Natural killer cell (primary cell): Measurements from ENCODE around the gene FANCI. TPM values are rescaled to one million over a fixed set of nuclear protein-coding genes. Genes with fewer than 3 reads are reported as not detected.

ENCODE experiments used
- ATAC-seq, 3 donors: fragments of 150-1000 bp in 2 of 3; fragments of 200-7000 bp in 1 of 3; cut with Tn5 transposase; 1 replicate in 1 of 3; 2 replicates in 2 of 3; pipeline ENCODE4 v1.10.0; 2021; ENCODE audit warnings: mild to moderate bottlenecking in 2 of 3, moderate library complexity in 2 of 3
- DNase-seq, 2 donors: peaks; one replicate each; pipeline versions ENCODE4 v3.0.0 to v3.0.0-alpha.2; 2013 to 2021; ENCODE audit warnings: mixed read lengths in 1 of 2
- H3K27ac ChIP-seq: one replicate; pipeline ENCODE4 v1.5.1; 2013; ENCODE audit warnings: mild to moderate bottlenecking, low read length
- H3K27me3 ChIP-seq: one replicate; pipeline ENCODE4 v1.6.1; 2013; ENCODE audit warnings: low read length; ENCODE audit not compliant: control insufficient read depth, insufficient read depth
- H3K36me3 ChIP-seq: one replicate; pipeline ENCODE4 v1.6.1; 2013; ENCODE audit warnings: low read length; ENCODE audit not compliant: control insufficient read depth, insufficient read depth
- H3K4me1 ChIP-seq: one replicate; pipeline ENCODE4 v1.6.1; 2013; ENCODE audit warnings: low read length; ENCODE audit not compliant: control insufficient read depth, insufficient read depth
- H3K4me3 ChIP-seq: one replicate; pipeline ENCODE4 v1.5.1; 2013; ENCODE audit warnings: low read length
- H3K9me3 ChIP-seq: one replicate; pipeline ENCODE4 v1.6.1; 2013; ENCODE audit warnings: low read length; ENCODE audit not compliant: control insufficient read depth, insufficient read depth
- H3K27ac Mint-ChIP-seq, 2 donors: one replicate each; pipeline ENCODE4 v1.8.0; 2022; ENCODE audit warnings: mild to moderate bottlenecking in 2 of 2, mixed read lengths in 2 of 2, moderate library complexity in 1 of 2
- H3K27me3 Mint-ChIP-seq, 2 donors: one replicate each; pipeline ENCODE4 v1.8.0; 2022; ENCODE audit warnings: low read depth in 2 of 2, mixed read lengths in 2 of 2
- H3K36me3 Mint-ChIP-seq: one replicate; pipeline ENCODE4 v1.8.0; 2022; ENCODE audit warnings: mixed read lengths
- H3K4me1 Mint-ChIP-seq, 2 donors: one replicate each; pipeline ENCODE4 v1.8.0; 2022; ENCODE audit warnings: mixed read lengths in 2 of 2
- H3K4me3 Mint-ChIP-seq: one replicate; pipeline ENCODE4 v1.8.0; 2022; ENCODE audit warnings: mild to moderate bottlenecking, moderate library complexity, mixed read lengths
- H3K9me3 Mint-ChIP-seq, 2 donors: one replicate each; pipeline ENCODE4 v1.8.0; 2022; ENCODE audit warnings: mixed read lengths in 2 of 2
- CTCF ChIP-seq: fragments of 200-600 bp; IDR thresholded peaks from one replicate; pipeline ENCODE4 v1.8.0; 2022; ENCODE audit warnings: antibody characterized with exemption
- WGBS: methylation state at CpG from one replicate; pipeline ENCODE4 v1.1.7; 2013; ENCODE audit warnings: missing lambda C conversion rate; ENCODE audit not compliant: insufficient coverage; 5-methylcytosine and 5-hydroxymethylcytosine counted together
- intact Hi-C: fragments of 100-400 bp; cut with micrococcal nuclease; formaldehyde crosslinking; loops from one replicate; pipeline ENCODE4 v1.14.2; 2022
- total RNA-seq, 4 donors: library from RNA; stranded (reverse); fragments of 120-200 nt in 1 of 4; gene quantifications; one replicate each; pipeline versions ENCODE4 v1.2.3 to v1.2.4, GENCODE V29; 2013 to 2022

FANCI gene
- total RNA-seq, 3 donors from 2014 or later (not counting 1 experiment from before 2014, with no cell fraction given), result 22.3 to 27.9 (median 22.7) TPM

DNA sequence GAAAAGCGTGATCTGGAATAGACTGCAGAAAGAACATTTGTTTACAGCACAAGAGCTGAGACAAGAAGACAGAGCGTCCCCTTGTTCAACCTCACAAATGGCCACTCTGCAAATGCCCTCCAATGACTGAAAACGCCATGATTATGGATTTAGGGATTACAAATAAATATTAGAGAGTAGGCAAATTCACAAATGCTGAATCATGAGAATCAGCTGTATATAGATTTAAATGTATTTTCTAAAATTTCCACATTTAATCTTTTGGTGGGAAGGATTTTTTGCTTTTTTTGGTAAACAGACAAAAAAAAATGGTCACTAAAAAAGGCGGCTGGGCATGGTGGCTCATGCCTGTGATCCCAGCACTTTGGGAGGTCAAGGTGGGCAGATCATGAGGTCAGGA, 101.5 kb downstream of the FANCI start:
- H3K4me3 Mint-ChIP-seq, result no peak overlapping the region
- peaks cover 5 to 8% of the 10 kb centered on the region in 2 donors for H3K27me3 Mint-ChIP-seq
- no peak overlapping the region for H3K4me3 ChIP-seq
- WGBS, result 90% methylated on average over 3 of the region's 4 CpGs
- intact Hi-C loops, result no loop called here
- H3K4me1 ChIP-seq, result no peaks in the 10 kb centered on the region
- H3K27ac ChIP-seq, result no peak overlapping the region
- ATAC-seq, result no peak
- DNase-seq, result no peak
- H3K9me3 Mint-ChIP-seq, result no peaks in the 10 kb centered on the region
- H3K36me3 Mint-ChIP-seq, result no peaks in the 10 kb centered on the region
- H3K27me3 ChIP-seq, result no peaks in the 10 kb centered on the region
- no peak overlapping the region for H3K27ac Mint-ChIP-seq
- H3K9me3 ChIP-seq, result no peaks in the 10 kb centered on the region
- no peaks in the 10 kb centered on the region for H3K36me3 ChIP-seq
- no peak for TF ChIP-seq CTCF
- H3K4me1 Mint-ChIP-seq, result no peaks in the 10 kb centered on the region

- H3K4me3 ChIP-seq, result no peak overlapping the region
- Mint-ChIP-seq H3K27me3 (peaks cover 5 to 8% of the 10 kb centered on the region in 2 donors), H3K9me3 (no peaks in the 10 kb centered on the region), H3K4me1 (no peaks in the 10 kb centered on the region), H3K4me3 (no peak overlapping the region), H3K36me3 (no peaks in the 10 kb centered on the region), H3K27ac (no peak overlapping the region)
- H3K27ac ChIP-seq, result no peak overlapping the region
- no peaks in the 10 kb centered on the region for H3K27me3 ChIP-seq
- DNase-seq (no peak), ATAC-seq (no peak)
- WGBS, result 54% methylated on average over 10 of the region's 10 CpGs
- H3K9me3 ChIP-seq, result no peaks in the 10 kb centered on the region
- no peak for TF ChIP-seq CTCF
- H3K4me1 ChIP-seq, result no peaks in the 10 kb centered on the region
- intact Hi-C loops, result no loop called here
- H3K36me3 ChIP-seq, result no peaks in the 10 kb centered on the region
Measured at GRCh38 chr15:89346516-89347231, 102.9 kb downstream of the FANCI start.

- H3K4me3 Mint-ChIP-seq, result no peak overlapping the region
- H3K36me3 Mint-ChIP-seq, result no peaks in the 10 kb centered on the region
- no peak overlapping the region for H3K4me3 ChIP-seq
- TF ChIP-seq CTCF, result no peak
- H3K27me3 ChIP-seq, result peaks cover 3% of the 10 kb centered on the region
- H3K9me3 Mint-ChIP-seq, result no peaks in the 10 kb centered on the region
- H3K27me3 Mint-ChIP-seq, result peaks cover 13 to 20% of the 10 kb centered on the region in 2 donors
- 70% methylated on average over 5 of the region's 5 CpGs for WGBS
- no peaks in the 10 kb centered on the region for H3K4me1 ChIP-seq
- intact Hi-C loops, result no loop called here
- no peak overlapping the region for H3K27ac Mint-ChIP-seq
- H3K9me3 ChIP-seq, result no peaks in the 10 kb centered on the region
- DNase-seq, result no peak
- no peak overlapping the region for H3K27ac ChIP-seq
- no peaks in the 10 kb centered on the region for H3K36me3 ChIP-seq
- no peak for ATAC-seq
- H3K4me1 Mint-ChIP-seq, result no peaks in the 10 kb centered on the region
Measured at GRCh38 chr15:89349206-89349558, 105.4 kb downstream of the FANCI start.

DNA sequence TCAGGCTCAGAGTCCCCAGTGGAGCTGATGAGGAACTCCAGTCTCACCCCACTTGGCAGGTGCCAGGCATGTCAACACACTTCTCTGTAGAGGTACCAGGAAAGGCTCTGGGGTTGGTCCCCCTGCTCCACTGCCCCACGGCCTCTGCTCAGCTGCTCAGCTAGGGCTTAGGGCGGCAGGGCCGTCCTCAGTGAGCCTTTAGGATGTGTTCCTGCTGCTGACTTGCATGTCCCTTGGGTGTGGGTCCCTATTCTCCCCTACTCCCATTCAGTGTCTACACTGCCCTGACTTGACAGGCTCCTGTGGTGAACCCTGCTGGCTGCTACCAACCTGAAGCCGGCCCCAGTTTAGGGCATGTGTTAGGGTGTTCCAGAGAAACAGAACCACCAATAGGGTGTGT, 108.7 kb downstream of the FANCI start:
- 68% methylated on average over 4 of the region's 4 CpGs for WGBS
- no peak for DNase-seq
- no peaks in the 10 kb centered on the region for H3K9me3 Mint-ChIP-seq

More for the DNA sequence above, 108.7 kb downstream of the FANCI start:
- no peak for ATAC-seq
- no peaks in the 10 kb centered on the region for H3K36me3 Mint-ChIP-seq
- H3K27ac Mint-ChIP-seq, result no peak overlapping the region
- H3K4me3 Mint-ChIP-seq, result no peak overlapping the region
- TF ChIP-seq CTCF, result no peak
- H3K27ac ChIP-seq, result no peak overlapping the region
- intact Hi-C loops, result no loop called here
- no peaks in the 10 kb centered on the region for H3K4me1 Mint-ChIP-seq
- H3K4me1 ChIP-seq, result no peaks in the 10 kb centered on the region
- peaks cover 33 to 44% of the 10 kb centered on the region in 2 donors for H3K27me3 Mint-ChIP-seq
- H3K9me3 ChIP-seq, result no peaks in the 10 kb centered on the region
- H3K36me3 ChIP-seq, result no peaks in the 10 kb centered on the region
- no peak overlapping the region for H3K4me3 ChIP-seq
- peaks cover 11% of the 10 kb centered on the region for H3K27me3 ChIP-seq
